ENCODE measurements around the gene UBASH3A.

Gene UBASH3A

GRCh38 chr21:42492201-42492600 is 88.5 kb downstream of the UBASH3A start:
- TF ChIP-seq, protein P1, sequence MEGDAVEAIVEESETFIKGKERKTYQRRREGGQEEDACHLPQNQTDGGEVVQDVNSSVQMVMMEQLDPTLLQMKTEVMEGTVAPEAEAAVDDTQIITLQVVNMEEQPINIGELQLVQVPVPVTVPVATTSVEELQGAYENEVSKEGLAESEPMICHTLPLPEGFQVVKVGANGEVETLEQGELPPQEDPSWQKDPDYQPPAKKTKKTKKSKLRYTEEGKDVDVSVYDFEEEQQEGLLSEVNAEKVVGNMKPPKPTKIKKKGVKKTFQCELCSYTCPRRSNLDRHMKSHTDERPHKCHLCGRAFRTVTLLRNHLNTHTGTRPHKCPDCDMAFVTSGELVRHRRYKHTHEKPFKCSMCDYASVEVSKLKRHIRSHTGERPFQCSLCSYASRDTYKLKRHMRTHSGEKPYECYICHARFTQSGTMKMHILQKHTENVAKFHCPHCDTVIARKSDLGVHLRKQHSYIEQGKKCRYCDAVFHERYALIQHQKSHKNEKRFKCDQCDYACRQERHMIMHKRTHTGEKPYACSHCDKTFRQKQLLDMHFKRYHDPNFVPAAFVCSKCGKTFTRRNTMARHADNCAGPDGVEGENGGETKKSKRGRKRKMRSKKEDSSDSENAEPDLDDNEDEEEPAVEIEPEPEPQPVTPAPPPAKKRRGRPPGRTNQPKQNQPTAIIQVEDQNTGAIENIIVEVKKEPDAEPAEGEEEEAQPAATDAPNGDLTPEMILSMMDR (IDR thresholded peaks at IDR 0.05; ENCODE audit: low read depth, low read length) = no peak
- no peak for DNase-seq (ENCODE audit: extremely low read depth, low read depth)

DNA sequence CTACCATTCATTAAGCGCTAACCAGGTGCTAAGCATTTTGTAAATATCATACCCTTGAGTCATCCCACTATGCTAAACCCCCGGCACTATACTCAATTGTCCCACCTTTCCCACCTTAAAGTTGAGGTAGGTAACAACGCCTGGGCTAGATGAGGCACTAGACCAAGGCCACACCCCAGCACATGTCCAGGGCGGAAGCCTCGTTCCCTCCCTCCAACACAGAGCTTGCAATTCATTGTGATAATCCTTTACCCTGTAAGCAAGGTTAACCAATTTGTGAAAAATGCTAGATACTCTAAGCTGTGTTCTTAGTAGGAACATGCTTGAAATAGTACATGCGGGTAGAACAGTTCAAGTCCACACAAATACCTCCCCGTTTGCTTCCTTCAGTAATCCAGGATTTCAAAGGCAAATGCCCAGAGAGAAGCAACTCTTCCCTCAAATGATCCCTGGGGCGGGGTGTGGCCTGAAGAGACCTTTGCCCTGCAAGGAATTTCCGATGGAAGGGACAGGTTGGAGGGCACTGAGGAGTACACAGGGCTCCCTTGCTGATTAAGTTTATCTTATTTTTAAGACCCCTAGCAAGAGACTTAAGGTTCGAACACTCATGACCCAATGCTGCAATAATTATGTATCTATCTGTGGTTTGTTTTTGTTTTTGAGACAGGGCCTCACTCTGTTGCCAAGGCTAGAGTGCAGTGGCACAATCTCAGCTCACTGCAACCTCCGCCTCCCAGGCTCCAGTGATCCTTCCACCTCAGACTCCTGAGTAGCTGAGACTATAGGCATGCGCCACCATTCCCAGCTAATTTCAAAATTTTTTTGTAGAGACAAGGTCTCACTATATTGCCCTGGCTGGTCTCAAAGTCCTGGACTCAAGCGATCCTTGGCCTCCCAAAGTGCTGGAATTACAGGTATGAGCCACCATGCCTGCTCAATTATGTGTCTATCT is 89.7 kb downstream of the UBASH3A start:
- no peak for DNase-seq (ENCODE audit: extremely low read depth, low read depth)
- TF ChIP-seq, protein P1 (IDR thresholded peaks at IDR 0.05; ENCODE audit: low read depth, low read length) = no peak

- no peak for DNase-seq (ENCODE audit: extremely low read depth, low read depth)
- TF ChIP-seq, protein P1 (IDR thresholded peaks at IDR 0.05; ENCODE audit: low read depth, low read length) = no peak
Measured at GRCh38 chr21:42495027-42495426, 91.3 kb downstream of the UBASH3A start.

- DNase-seq (ENCODE audit: extremely low read depth, low read depth) = no peak
- TF ChIP-seq, protein P1 (IDR thresholded peaks at IDR 0.05; ENCODE audit: low read depth, low read length) = no peak
Measured at GRCh38 chr21:42495765-42496119, 92.0 kb downstream of the UBASH3A start.

GRCh38 chr21:42496120-42496838 is 92.6 kb downstream of the UBASH3A start, which contains the start of gene RSPH1:
Gene RSPH1, minus strand, starts transcription at chr21:42496224. Its CDS starts 38 bp downstream, at chr21:42496186.
- TF ChIP-seq, protein P1 (IDR thresholded peaks at IDR 0.05; ENCODE audit: low read depth, low read length) = no peak; the same call in none of the 2 replicates
- DNase-seq (ENCODE audit: extremely low read depth, low read depth) = peak; percentile 94

GRCh38 chr21:42496839-42497202 is 93.1 kb downstream of the UBASH3A start:
- no peak for DNase-seq (ENCODE audit: extremely low read depth, low read depth)
- TF ChIP-seq, protein P1 (IDR thresholded peaks at IDR 0.05; ENCODE audit: low read depth, low read length) = no peak

Data from AG09319 (cell line).